GM18508 (cell line): ENCODE measurements around the gene GGTA1.
"Not testable (repeated sequence)": the region's sequence is repeated elsewhere in the genome, so short reads cannot be mapped to it uniquely, and the experiment has no call there.

Source experiments
- ATAC-seq: cut with Tn5 transposase; IDR thresholded peaks from one replicate; pipeline ENCODE4 v1.9.1; 2021; ENCODE audit warnings: moderate number of reproducible peaks; ENCODE audit not compliant: insufficient read depth, unreplicated experiment

The GGTA1 gene

GRCh38 chr9:121463026-121463807 lies 36.4 kb downstream of the GGTA1 start:
- ATAC-seq = no peak

DNA sequence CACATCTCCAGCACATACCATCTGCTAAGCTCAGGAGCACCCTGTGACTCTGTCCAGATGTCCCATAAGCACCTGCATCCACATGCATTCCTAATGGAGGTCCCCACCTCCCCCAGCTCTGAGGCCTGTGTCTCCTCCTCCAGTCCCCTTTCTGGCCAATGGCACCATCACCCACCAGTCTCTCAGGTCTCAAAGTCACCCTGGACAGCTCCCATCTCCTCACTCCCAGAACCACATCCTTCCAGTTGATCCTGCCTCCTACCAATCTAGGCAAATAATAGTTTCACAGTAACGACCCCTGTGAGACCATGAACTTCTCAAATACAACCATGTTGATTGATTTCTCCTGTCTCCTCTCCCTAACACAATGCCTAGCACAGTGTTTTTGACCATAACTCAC lies 40.1 kb downstream of the GGTA1 start:
- ATAC-seq = no peak

DNA sequence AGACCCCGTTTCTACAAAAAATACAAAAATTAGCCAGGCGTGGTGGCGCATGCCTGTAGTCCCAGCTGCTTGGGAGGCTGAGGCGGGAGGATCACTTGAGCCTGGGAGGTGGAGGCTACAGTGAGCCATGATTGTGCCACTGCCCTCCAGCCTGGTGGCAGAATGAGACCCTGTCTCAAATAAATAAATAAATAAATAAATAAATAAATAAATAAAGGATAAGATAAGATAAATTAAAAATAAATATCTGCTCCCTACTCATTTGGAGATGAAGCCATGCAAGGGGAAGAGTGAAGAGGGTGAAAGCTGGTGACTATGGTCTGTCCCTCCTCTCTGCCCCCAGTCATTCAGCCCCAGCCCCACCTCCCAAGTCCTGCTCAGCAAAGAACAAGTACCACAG lies 41.2 kb downstream of the GGTA1 start:
- ATAC-seq = not testable (repeated sequence)

GRCh38 chr9:121455527-121456239 lies 44.0 kb downstream of the GGTA1 start:
- ATAC-seq = no peak

DNA sequence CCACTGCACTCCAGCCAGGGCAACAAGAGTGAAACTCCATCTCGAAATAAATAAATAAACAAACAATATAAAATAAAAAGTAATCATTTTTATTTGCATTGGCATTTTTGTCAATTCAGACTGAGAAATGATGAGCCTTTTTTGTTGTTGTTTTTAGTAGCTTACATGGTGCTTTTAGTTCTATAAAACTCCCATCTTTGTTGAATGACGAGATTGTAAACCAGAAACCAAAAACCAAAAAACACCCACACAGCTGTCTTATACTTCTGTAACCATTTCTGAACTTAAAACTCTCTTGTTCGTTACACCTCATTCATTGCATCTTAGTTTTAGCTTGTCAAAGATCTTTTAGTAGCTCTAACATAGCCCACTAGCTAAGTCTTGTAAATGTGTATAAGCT lies 44.7 kb downstream of the GGTA1 start:
- no peak for ATAC-seq

DNA sequence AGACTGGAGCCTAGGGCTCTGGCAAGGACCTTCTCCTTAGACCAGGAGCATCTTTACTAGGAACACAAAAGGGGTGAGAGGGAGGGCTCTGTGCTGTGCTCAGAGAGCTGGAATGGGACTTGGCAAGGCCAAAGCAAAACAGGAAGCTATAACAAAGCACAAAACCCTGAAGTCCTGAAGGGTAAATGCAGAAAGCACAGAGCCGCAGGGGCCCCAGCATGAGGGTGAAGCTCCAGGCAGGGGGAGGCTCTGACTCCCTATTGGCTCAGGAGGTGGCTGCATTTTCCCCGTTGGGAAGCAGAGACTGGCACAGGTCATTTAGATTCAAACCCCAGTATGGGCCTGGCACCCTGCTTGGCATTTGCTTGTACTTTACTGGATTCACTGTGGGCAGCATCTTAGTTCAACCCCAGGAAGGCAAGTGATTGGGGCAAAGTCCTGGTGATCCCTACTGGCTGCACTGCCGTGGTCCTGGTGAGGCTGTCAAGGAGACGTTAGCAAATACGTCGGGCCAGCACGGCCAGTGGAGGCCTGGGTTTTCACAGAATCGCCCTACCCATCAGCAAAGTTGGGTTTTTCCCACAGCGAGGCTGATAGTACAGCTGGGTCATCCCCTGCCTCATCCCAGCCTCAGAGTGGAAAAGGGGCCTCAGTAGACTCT lies 46.3 kb downstream of the GGTA1 start:
- ATAC-seq = no peak

DNA sequence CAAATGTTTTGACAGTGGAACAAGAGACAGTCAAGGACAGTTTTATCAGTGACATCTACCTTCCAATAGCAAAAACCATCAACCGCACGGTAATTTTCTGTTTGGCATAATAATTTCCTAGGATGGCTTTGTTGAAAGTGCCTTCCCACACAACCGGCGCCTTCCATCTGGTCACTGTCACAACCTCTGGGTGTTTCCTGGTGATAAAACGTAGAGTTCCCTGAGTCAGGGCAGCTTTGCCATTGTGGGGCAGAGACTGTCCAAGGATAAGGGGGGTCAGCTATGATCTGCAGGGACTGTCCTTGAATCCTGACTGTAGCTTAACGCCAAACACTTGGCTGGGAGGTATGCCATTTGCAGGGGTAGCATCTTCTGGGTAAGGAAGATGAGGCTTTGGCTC lies 47.6 kb downstream of the GGTA1 start:
- no peak for ATAC-seq

- no peak for ATAC-seq
Observed at GRCh38 chr9:121451586-121451985, 48.1 kb downstream of the GGTA1 start.

GRCh38 chr9:121450241-121450640 lies 49.4 kb downstream of the GGTA1 start:
- no peak for ATAC-seq

- ATAC-seq = no peak
Observed at GRCh38 chr9:121449786-121450185, 49.9 kb downstream of the GGTA1 start.

- ATAC-seq = no peak
Observed at GRCh38 chr9:121447321-121447834, 52.3 kb downstream of the GGTA1 start.

DNA sequence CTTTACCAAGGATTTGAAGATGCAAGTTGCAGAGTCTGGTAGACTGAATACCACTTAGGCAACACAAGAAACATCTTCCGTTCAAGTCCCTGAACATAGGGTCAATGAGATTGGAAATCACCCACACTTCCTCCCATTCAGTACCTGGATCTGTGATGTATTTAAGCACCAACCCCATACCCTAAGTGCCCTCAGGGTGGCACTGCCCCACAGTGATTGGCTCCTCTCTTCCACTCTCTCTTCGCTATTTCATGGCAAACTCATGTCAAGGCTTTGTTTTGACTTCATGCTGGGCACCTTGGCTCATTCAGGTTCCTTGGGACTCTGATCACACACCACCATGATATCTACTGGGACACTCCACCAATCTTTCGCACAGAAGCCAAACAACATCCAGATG lies 53.7 kb downstream of the GGTA1 start:
- ATAC-seq = no peak

DNA sequence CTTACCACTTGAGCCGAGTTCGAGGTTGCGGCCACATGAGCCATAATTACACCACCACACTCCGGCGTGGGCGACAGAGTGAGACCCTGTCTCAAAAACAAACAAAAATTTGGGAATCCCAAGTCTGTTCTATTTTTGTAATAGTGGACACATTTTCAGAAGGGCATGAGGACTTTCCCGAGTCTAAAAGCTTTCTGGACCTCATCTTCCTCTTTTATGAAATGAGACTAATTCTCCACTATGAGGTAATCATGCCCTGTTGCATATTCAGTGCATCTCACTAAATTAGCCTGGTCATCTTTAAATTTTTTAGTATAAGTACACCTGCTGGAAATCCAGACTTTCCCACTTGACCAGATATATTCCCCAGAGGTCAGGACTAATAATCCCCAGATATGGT lies 55.7 kb downstream of the GGTA1 start:
- no peak for ATAC-seq

DNA sequence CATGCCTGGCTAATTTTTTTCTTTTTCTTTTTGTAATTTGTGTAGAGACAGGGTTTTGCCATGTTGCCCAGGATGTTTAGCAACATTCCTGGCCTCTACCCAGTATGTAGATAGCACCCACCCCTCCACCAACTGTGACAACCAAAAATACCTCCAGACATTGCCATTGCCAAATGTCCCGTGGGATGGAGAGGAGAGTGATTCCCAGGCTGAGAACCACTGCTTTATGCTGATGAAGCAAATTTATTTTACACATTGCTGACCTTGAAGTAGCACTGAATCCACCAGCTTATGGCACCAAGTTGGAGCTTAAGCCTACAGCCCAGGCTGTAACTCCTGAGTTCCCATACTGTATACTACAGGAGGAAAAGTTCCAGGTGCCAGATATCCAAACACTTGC lies 58.5 kb downstream of the GGTA1 start:
- ATAC-seq = no peak

- no peak for ATAC-seq
Observed at GRCh38 chr9:121439711-121440664, 59.7 kb downstream of the GGTA1 start.

GRCh38 chr9:121439016-121439415 lies 60.6 kb downstream of the GGTA1 start:
- no peak for ATAC-seq

DNA sequence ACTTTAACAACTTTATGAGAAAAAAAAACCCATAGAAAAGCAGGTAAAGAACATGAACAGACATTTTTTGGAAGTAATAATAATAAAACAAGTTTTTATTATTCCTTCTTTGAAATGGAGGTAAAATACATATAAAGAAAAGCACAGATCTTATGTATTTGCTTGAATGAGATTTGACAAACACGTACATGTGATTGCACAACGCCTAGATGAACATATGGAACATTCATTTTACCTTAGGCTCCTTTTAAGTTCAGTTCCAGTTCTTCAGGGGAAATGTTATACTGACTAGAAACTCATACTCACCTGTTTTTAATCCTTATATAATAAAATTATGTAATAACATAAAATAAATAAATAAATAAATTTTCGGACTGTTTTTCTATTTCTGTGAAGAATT lies 61.8 kb downstream of the GGTA1 start:
- ATAC-seq = no peak

- ATAC-seq = not testable (repeated sequence)
Observed at GRCh38 chr9:121437046-121437445, 62.6 kb downstream of the GGTA1 start.

GRCh38 chr9:121434969-121435368 lies 64.7 kb downstream of the GGTA1 start:
- ATAC-seq = no peak

- ATAC-seq = no peak
Observed at GRCh38 chr9:121427899-121428298, 71.7 kb downstream of the GGTA1 start.
